RWPE2 (cell line): ENCODE measurements around the gene CDCA4.

Source experiments
- ATAC-seq: fragments of 200-7000 bp; cut with Tn5 transposase; 3 replicates; pipeline ENCODE4 v1.9.1; 2021; ENCODE audit warnings: low read depth
- DNase-seq: peaks from one replicate; pipeline ENCODE4 v3.0.0-alpha.2; 2020; ENCODE audit warnings: low spot score
- H3K27ac ChIP-seq: fragments of 450-650 bp; 2 replicates; pipeline ENCODE4 v1.5.1; 2017; ENCODE audit warnings: mild to moderate bottlenecking; ENCODE audit not compliant: poor library complexity, severe bottlenecking
- H3K27me3 ChIP-seq: fragments of 250-450 bp; sonication (Bioruptor Pico); 2 replicates; pipeline ENCODE4 v1.5.1; 2021; ENCODE audit warnings: mild to moderate bottlenecking, moderate library complexity; ENCODE audit not compliant: insufficient read depth, poor library complexity, severe bottlenecking
- H3K36me3 ChIP-seq: fragments of 250-450 bp; sonication (Bioruptor Pico); 2 replicates; pipeline ENCODE4 v1.5.1; 2020; ENCODE audit warnings: low read depth, mild to moderate bottlenecking, moderate library complexity
- H3K4me1 ChIP-seq: fragments of 250-450 bp; sonication (Bioruptor Pico); 2 replicates; pipeline ENCODE4 v1.5.1; 2021; ENCODE audit warnings: mild to moderate bottlenecking, moderate library complexity; ENCODE audit not compliant: insufficient read depth, poor library complexity, severe bottlenecking
- H3K4me3 ChIP-seq: fragments of 250-450 bp; sonication (Bioruptor Pico); 2 replicates; pipeline ENCODE4 v1.5.1; 2021; ENCODE audit warnings: mild to moderate bottlenecking, moderate library complexity; ENCODE audit not compliant: severe bottlenecking
- H3K9me3 ChIP-seq: fragments of 250-450 bp; sonication (Bioruptor Pico); 2 replicates; pipeline ENCODE4 v1.5.1; 2021; ENCODE audit warnings: mild to moderate bottlenecking, moderate library complexity; ENCODE audit not compliant: severe bottlenecking
- TF ChIP-seq, protein P1 (sequence below): fragments of 450-650 bp; IDR thresholded peaks from one replicate; pipeline ENCODE4 v1.5.1; 2017; ENCODE audit warnings: mild to moderate bottlenecking, moderate library complexity; ENCODE audit not compliant: poor library complexity, severe bottlenecking

The CDCA4 gene

DNA sequence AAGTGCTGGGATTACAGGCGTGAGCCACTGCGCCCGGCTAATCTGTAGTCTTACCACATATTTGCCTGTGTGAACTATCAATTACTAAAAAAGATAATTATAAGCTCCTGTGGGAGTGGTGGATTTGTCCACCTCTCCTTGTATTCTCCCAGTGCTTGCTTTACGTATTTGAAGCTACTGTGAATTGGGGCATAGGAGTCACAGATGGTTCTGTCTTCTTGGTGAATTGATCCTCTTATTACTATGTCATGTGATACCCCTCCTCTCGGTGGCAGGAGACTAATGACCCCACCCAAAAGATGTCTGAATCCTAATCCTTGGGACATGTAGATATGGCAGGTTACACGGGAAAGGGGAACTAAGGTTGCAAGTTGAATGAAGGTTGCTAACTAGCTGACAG lies 32.5 kb upstream of the CDCA4 start:
- H3K27ac ChIP-seq: no peak overlapping the region
- no peaks in the 10 kb centered on the region for H3K36me3 ChIP-seq
- TF ChIP-seq, protein P1, sequence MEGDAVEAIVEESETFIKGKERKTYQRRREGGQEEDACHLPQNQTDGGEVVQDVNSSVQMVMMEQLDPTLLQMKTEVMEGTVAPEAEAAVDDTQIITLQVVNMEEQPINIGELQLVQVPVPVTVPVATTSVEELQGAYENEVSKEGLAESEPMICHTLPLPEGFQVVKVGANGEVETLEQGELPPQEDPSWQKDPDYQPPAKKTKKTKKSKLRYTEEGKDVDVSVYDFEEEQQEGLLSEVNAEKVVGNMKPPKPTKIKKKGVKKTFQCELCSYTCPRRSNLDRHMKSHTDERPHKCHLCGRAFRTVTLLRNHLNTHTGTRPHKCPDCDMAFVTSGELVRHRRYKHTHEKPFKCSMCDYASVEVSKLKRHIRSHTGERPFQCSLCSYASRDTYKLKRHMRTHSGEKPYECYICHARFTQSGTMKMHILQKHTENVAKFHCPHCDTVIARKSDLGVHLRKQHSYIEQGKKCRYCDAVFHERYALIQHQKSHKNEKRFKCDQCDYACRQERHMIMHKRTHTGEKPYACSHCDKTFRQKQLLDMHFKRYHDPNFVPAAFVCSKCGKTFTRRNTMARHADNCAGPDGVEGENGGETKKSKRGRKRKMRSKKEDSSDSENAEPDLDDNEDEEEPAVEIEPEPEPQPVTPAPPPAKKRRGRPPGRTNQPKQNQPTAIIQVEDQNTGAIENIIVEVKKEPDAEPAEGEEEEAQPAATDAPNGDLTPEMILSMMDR: no peak
- no peaks in the 10 kb centered on the region for H3K27me3 ChIP-seq
- H3K9me3 ChIP-seq: no peaks in the 10 kb centered on the region
- ATAC-seq (no peak), DNase-seq (no peak)
- no peak overlapping the region for H3K4me3 ChIP-seq
- no peaks in the 10 kb centered on the region for H3K4me1 ChIP-seq

DNA sequence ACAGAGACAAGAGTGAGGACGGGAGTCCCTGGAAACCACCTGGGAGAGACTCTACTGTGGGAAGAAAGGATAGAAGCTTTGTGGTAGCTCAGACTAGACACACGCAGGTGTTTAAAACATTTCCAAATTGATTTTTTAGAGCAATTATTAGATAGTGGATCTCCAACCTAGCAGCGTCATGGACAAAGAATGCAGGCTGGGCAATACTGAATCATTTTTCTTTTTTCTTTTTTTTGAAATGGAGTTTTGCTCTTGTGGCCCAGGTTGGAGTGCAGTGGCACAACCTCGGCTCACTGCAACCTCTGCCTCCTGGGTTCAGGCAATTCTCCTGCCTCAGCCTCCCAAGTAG lies 31.2 kb upstream of the CDCA4 start:
- no peak for DNase-seq
- peak; percentile 30 for ATAC-seq

DNA sequence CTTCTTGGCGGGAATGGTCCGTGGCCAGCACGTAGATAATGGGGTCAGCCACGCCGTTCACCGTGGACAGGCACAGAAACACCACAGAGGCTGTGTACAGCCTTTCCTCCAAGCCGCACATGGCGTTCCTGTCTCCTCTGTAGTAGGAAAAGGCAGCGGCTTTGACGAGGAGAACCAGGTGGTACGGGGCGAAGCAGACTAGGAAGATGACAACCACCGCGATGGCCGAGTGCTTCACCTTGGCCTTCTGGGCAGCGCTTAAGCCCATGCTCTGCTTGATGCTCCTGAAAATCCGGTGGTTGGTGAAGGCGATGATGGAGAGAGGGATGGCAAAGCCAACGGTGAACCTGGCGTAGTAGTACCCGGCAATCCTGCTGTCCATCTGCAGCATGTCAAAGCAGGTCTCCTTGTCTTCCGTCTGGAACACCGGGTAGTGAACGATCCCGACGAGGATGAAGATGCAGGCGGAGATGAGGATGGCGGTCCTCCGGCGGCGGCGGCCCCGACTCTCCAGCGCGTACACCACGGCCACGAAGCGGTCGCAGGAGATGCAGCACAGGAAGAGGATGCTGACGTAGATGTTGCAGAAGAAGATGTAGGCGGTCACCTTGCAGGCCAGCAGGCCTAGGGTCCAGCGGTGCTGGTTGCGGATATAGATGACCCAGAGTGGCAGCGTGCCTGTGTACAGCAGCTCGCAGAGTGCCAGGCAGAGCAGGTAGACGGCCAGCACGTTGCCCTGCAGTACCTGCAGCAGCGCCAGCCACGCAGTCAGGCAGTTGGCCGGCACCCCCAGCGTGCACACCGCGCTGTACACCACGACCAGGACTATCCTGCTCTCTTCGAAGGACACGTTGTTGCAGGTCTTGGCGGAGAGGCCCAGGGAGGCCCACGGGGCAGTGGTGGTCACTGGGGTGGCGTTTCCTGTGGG lies 30.6 kb upstream of the CDCA4 start:
- H3K27ac ChIP-seq: no peak overlapping the region
- no peaks in the 10 kb centered on the region for H3K36me3 ChIP-seq
- no peaks in the 10 kb centered on the region for H3K4me1 ChIP-seq
- ATAC-seq (no peak), DNase-seq (peak; percentile 75)
- no peak overlapping the region for H3K4me3 ChIP-seq
- TF ChIP-seq, protein P1: no peak
- H3K9me3 ChIP-seq: no peaks in the 10 kb centered on the region
- no peaks in the 10 kb centered on the region for H3K27me3 ChIP-seq

More for the DNA sequence above, 31.2 kb upstream of the CDCA4 start:
- no peaks in the 10 kb centered on the region for H3K36me3 ChIP-seq
- no peaks in the 10 kb centered on the region for H3K9me3 ChIP-seq
- no peak overlapping the region for H3K27ac ChIP-seq
- TF ChIP-seq, protein P1: no peak
- no peaks in the 10 kb centered on the region for H3K4me1 ChIP-seq
- H3K4me3 ChIP-seq: no peak overlapping the region
- no peaks in the 10 kb centered on the region for H3K27me3 ChIP-seq

DNA sequence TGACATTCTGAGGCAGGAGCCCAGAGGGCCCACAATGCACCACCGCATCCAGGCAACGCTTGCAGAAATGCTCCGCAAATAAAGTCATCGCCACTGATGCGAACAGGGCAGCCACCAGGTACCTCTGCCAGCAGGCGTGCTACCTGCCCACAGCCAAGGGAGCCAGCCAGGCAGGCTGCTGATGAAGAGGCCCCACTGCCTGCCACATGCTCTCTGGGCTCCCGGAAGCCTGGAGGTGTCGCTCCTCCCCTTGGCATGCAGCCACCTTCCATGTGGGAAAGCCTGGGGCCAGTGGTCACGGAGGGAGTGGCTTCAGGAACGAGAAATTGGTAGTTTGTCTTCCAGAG lies 29.6 kb upstream of the CDCA4 start:
- TF ChIP-seq, protein P1: no peak
- DNase-seq (peak; percentile 90), ATAC-seq (peak; percentile 65)
- Histone ChIP-seq H3K4me1 (no peaks in the 10 kb centered on the region), H3K9me3 (no peaks in the 10 kb centered on the region), H3K4me3 (no peak overlapping the region), H3K27ac (no peak overlapping the region), H3K36me3 (no peaks in the 10 kb centered on the region), H3K27me3 (no peaks in the 10 kb centered on the region)

DNA sequence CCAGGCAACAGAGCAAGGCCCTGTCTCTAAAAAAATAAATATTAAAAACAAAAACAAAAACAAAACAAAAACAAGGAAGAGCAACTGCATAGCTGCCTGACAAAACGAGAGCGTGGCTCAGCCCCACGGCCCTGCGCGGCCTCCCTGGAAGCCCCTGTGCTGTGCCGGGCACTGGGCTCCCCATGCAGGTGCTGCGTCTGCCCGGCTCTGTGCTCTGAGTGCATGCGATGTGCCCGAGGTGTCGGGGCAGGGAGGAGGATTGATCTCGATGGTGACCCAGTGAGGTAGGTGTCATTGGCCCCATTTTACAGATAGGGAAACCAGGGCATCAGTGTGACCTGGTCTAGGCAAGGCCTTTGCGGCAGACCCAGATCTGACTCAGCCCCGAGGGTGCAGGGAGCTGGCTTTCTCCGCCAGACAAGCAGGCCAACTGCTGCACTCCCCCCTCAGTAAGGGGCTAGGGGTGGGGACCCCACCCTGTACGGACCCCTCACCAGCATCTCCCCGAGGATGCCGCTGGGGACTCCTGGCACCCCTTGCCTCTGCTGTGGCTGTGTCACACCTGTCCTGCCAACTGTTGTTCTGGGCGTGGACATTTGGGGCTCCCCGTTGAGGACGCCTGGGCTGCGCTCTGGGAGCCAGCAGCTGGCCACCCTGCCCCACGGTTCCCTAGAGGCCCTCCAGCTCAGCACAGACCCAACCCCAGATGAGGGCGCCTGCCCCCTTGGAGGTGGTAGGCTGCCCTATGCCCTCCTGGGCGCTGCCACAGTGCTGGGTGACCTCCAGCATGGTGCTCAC lies 29.1 kb upstream of the CDCA4 start:
- no peaks in the 10 kb centered on the region for H3K9me3 ChIP-seq
- TF ChIP-seq, protein P1: no peak
- H3K27ac ChIP-seq: no peak overlapping the region
- H3K4me1 ChIP-seq: no peaks in the 10 kb centered on the region
- no peak for ATAC-seq
- no peaks in the 10 kb centered on the region for H3K27me3 ChIP-seq
- H3K4me3 ChIP-seq: no peak overlapping the region
- no peak for DNase-seq
- no peaks in the 10 kb centered on the region for H3K36me3 ChIP-seq
